ENCODE measurements around the gene SPTLC3.

The SPTLC3 gene

GRCh38 chr20:13147071-13147963 is 138.5 kb downstream of the SPTLC3 start:
- DNase-seq, result no peak

DNA sequence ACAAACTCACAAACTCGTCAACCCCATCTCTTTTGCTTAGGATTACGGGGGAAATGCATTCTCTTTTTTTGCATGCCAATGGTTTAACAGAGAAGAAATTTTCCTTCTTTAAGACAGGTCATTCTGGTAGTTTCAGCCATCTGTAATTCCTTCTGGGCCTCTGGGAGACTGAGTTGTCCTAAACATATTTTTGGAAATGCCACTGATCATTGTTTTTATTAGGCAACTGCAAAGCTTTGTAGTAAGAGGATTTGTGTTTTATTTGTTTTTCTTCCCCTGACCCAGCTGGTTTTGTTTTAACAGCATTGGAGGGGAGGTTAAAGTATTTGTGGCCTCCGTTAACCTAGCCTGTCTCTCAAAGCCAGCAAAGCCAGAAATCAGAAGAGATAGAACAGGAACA is 139.2 kb downstream of the SPTLC3 start:
- DNase-seq, result no peak

DNA sequence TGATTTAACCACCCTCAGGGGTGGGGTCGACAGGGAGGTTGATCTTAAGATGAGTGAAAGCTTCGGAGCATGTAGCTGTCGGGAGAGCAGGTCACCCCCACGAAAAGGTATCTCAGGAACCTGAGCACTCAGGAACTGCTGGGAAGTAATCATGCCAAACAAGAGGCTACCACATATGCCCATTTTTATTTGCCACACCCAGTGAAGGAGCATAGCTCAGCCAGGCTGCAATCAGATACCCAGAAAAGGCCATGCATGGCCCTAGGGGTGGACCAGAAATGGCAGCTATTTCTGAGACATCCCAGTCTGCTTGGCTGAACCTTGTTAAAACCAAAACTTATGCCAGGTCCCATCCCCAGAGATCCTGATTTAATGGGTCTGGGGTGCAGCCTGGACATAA is 139.6 kb downstream of the SPTLC3 start:
- no peak for DNase-seq

- no peak for DNase-seq
Measured at GRCh38 chr20:13148961-13149360, 140.2 kb downstream of the SPTLC3 start.

DNA sequence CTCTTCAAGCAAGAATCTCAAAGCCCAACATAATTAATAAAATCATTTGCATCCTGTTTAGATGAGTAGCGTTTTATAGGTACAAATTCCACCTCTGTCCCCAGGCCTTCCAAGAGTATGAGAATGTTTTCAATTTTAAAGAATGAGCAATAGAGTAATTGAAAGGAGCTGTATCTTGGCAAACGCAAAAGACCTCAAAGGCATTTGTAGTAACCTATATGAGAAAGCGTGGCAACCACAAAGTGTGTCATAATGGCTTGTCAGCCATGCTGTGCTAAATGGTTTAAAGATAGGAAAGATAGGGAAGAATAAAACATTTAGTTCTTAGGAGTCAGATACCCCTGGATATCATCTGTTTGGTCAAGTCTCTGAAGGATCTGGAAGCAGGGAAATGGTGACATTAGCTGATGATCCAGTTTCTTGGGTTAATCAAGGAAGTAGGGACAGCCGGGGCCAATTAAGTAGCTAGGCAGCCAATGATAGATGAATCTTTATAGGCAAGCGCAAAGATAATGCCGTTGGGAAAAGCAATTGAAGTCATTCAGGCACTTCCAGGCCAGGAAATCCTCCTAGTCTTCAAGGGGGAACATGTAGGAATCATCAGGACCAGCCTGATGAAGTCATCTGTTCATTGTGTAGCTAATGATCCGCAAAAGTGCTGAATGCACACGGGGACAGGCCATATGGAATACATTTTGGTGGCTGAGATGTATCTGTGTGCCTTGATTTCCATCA is 140.8 kb downstream of the SPTLC3 start:
- DNase-seq, result no peak

GRCh38 chr20:13158369-13158768 is 149.6 kb downstream of the SPTLC3 start:
- DNase-seq, result no peak

- DNase-seq, result no peak
Measured at GRCh38 chr20:13159889-13160288, 151.1 kb downstream of the SPTLC3 start.

GRCh38 chr20:13165203-13165602 is 156.4 kb downstream of the SPTLC3 start:
- no peak for DNase-seq

DNA sequence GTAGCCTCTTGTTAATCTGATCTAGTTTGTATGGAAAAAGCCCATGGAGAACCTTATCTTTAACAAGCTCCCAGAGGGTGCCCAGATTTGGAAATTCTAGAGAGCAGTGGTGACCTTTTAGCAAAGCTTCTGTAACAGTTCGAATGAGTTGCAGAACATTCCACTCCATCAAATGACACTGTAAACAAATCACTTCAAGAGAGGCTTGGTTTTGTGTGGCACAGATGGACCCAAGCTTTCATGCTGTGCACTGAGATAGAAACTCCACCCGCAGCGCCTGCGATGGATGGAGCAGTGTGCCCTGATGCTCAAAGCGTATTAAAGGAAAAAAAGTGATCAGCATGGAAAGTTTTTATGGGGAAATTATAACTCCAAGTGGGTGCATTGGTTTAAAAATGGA is 157.2 kb downstream of the SPTLC3 start:
- DNase-seq, result no peak

DNA sequence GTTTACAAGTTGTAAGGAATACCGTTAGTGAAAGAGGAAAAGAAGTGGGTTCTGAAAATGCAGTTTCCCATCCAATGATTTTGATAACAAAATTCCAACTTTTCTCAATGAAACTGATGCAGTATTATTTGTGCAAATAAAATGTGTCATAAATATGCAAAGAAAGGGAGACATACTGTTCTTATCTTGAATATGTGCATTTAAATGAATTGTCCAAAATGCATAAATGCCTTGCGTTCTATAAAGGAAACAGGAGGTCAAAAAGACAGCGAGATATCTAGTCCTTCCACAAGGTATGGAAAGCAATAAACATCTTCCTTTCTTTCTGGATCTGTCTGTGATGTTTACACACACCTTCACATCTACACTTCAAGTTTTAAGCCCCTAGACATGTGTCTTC is 157.7 kb downstream of the SPTLC3 start:
- DNase-seq, result no peak

DNA sequence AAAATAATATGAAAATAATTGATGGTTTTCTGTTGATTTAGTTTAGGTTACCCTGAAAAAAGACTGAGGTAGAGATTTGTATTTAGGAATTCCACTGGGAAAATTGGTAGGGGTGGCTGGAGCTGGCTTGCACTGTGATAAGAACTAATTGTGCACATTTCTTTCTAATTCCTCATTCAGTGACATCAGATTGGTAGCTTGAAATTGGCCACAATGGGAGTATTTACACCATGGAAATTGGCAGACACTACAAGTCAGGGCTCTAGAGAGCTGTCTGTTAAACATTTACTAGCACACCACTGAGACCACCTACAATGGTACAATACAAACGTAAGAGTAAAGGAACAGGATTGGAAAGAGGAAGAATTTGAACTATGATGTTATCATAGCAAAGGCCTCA is 160.3 kb downstream of the SPTLC3 start:
- DNase-seq, result no peak

- no peak for DNase-seq
Measured at GRCh38 chr20:13170771-13171170, 162.0 kb downstream of the SPTLC3 start.

- DNase-seq, result no peak
Measured at GRCh38 chr20:13173201-13173600, 164.4 kb downstream of the SPTLC3 start.

DNA sequence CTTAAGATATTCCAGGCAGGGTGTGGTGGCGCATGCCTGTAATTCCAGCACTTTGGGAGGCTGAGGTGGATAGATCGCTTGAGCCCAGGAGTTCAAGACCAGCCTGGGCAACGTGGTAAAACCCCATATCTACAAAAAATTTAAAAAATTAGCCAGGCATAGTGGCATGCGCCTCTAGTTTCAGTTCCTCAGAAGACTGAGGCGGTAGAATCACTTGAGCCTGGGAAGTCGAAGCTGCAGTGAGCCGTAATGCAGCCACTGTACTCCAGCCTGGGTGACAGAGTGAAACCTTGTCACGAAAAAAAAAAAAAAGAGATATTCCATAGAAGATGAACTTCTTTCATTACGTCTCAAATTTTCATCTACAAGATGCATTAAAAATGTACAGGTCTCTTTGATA is 165.6 kb downstream of the SPTLC3 start:
- DNase-seq, result no peak

GRCh38 chr20:13180986-13181889 is 172.5 kb downstream of the SPTLC3 start:
- DNase-seq, result no peak

DNA sequence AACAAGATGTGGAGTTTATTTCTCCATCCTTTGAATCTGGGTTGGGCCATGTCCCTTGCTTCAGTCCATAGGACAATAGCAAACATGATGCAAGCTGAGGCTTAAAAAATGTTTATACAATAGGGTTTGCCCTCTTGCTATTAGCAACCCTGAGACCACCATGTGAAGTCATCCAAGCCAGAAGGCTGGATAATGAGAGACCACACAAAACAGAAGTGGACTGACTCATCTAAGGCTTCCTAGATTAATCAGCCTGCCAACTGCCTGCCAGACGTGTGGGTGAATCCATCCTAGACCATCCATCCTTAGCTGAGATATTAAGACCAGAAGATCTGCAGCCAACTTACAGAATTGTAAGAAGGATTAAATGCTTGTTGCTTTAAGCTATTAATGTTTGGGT is 174.2 kb downstream of the SPTLC3 start:
- DNase-seq, result no peak

GRCh38 chr20:13186043-13186774 is 177.4 kb downstream of the SPTLC3 start:
- DNase-seq, result no peak

DNA sequence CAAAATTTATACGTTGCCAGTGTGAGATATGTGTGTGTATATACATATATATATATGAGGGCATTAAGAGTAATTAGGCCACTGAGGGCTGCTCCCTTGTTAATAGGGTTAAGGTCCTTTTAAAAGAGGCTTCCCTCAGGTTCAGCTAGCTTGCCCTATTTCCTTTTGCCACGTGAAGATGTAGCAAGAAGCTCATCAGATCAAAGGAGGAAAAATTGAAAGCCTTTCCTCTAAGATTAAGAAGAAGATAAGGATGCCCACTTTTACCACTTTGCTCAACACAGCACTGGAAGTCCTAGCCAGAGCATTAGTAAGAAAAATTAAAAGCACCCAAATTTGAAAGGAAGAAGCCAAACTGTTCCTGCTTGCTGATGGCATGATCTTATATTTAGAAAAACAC is 179.1 kb downstream of the SPTLC3 start:
- no peak for DNase-seq

DNA sequence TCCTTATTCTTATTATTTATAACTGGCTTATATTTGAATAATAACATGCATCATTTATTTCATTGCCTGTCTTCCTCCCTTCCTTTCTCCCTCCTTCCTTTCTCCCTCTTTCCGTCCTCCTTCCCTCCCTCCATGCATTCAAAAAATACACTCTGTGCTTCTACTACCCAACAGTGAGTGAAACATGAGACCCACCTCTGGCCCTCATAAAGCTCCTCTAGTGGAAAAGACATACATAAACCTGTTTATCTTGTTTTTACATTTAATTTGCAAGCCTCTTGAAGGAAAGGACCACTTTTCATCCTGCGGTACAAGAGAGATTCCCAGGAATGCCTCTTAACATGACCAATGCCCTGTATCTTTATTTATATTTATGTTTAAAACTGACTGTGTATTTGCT is 190.5 kb downstream of the SPTLC3 start:
- no peak for DNase-seq

GRCh38 chr20:13200767-13201500 is 192.2 kb downstream of the SPTLC3 start:
- peak; percentile 98 for DNase-seq

GRCh38 chr20:13202565-13202964 is 193.8 kb downstream of the SPTLC3 start:
- DNase-seq, result peak; percentile 63

- DNase-seq, result no peak
Measured at GRCh38 chr20:13205425-13205824, 196.7 kb downstream of the SPTLC3 start.
